ENCODE data around the gene RPH3AL.

GRCh38 chr17:333626-334396 is 18.8 kb downstream of the RPH3AL start:
- TF ChIP-seq ZNF624 (tag by site-specific recombination; IDR thresholded peaks at IDR 0.05) (no peak), KLF16 (tag by site-specific recombination; IDR thresholded peaks at IDR 0.05) (no peak), ZBTB1 (tag by site-specific recombination; IDR thresholded peaks at IDR 0.05) (no peak), ZNF184 (tag by site-specific recombination; IDR thresholded peaks at IDR 0.05) (no peak), ZNF23 (tag by site-specific recombination; IDR thresholded peaks at IDR 0.05; ENCODE audit: borderline replicate concordance) (no peak), ZNF629 (tag by site-specific recombination; IDR thresholded peaks at IDR 0.05) (no peak), ZNF239 (tag by site-specific recombination; IDR thresholded peaks at IDR 0.05) (no peak)
- TF ChIP-seq, protein P1, sequence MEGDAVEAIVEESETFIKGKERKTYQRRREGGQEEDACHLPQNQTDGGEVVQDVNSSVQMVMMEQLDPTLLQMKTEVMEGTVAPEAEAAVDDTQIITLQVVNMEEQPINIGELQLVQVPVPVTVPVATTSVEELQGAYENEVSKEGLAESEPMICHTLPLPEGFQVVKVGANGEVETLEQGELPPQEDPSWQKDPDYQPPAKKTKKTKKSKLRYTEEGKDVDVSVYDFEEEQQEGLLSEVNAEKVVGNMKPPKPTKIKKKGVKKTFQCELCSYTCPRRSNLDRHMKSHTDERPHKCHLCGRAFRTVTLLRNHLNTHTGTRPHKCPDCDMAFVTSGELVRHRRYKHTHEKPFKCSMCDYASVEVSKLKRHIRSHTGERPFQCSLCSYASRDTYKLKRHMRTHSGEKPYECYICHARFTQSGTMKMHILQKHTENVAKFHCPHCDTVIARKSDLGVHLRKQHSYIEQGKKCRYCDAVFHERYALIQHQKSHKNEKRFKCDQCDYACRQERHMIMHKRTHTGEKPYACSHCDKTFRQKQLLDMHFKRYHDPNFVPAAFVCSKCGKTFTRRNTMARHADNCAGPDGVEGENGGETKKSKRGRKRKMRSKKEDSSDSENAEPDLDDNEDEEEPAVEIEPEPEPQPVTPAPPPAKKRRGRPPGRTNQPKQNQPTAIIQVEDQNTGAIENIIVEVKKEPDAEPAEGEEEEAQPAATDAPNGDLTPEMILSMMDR (tag by site-specific recombination; IDR thresholded peaks at IDR 0.05) = no peak
- TF ChIP-seq, protein P2, sequence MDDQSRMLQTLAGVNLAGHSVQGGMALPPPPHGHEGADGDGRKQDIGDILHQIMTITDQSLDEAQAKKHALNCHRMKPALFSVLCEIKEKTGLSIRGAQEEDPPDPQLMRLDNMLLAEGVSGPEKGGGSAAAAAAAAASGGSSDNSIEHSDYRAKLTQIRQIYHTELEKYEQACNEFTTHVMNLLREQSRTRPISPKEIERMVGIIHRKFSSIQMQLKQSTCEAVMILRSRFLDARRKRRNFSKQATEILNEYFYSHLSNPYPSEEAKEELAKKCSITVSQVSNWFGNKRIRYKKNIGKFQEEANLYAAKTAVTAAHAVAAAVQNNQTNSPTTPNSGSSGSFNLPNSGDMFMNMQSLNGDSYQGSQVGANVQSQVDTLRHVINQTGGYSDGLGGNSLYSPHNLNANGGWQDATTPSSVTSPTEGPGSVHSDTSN (CRISPR knock-in tag; IDR thresholded peaks at IDR 0.05) = no peak
- TF ChIP-seq, protein P3, sequence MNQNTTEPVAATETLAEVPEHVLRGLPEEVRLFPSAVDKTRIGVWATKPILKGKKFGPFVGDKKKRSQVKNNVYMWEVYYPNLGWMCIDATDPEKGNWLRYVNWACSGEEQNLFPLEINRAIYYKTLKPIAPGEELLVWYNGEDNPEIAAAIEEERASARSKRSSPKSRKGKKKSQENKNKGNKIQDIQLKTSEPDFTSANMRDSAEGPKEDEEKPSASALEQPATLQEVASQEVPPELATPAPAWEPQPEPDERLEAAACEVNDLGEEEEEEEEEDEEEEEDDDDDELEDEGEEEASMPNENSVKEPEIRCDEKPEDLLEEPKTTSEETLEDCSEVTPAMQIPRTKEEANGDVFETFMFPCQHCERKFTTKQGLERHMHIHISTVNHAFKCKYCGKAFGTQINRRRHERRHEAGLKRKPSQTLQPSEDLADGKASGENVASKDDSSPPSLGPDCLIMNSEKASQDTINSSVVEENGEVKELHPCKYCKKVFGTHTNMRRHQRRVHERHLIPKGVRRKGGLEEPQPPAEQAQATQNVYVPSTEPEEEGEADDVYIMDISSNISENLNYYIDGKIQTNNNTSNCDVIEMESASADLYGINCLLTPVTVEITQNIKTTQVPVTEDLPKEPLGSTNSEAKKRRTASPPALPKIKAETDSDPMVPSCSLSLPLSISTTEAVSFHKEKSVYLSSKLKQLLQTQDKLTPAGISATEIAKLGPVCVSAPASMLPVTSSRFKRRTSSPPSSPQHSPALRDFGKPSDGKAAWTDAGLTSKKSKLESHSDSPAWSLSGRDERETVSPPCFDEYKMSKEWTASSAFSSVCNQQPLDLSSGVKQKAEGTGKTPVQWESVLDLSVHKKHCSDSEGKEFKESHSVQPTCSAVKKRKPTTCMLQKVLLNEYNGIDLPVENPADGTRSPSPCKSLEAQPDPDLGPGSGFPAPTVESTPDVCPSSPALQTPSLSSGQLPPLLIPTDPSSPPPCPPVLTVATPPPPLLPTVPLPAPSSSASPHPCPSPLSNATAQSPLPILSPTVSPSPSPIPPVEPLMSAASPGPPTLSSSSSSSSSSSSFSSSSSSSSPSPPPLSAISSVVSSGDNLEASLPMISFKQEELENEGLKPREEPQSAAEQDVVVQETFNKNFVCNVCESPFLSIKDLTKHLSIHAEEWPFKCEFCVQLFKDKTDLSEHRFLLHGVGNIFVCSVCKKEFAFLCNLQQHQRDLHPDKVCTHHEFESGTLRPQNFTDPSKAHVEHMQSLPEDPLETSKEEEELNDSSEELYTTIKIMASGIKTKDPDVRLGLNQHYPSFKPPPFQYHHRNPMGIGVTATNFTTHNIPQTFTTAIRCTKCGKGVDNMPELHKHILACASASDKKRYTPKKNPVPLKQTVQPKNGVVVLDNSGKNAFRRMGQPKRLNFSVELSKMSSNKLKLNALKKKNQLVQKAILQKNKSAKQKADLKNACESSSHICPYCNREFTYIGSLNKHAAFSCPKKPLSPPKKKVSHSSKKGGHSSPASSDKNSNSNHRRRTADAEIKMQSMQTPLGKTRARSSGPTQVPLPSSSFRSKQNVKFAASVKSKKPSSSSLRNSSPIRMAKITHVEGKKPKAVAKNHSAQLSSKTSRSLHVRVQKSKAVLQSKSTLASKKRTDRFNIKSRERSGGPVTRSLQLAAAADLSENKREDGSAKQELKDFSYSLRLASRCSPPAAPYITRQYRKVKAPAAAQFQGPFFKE (tag by site-specific recombination; IDR thresholded peaks at IDR 0.05; ENCODE audit: borderline replicate concordance) = no peak
